Activated naive CD8-positive, alpha-beta T cell treated with anti-CD3 and anti-CD28 coated beads, Interleukin-2, amount 50 U/mL, for 24 hours (primary cell): Measurements from ENCODE around the gene ALDH16A1.

Source experiments
- ATAC-seq: fragments of 150-1000 bp; cut with Tn5 transposase; one replicate; pipeline ENCODE4 v1.10.0; 2021
- DNase-seq: peaks from one replicate; pipeline ENCODE4 v3.0.0; 2021
- H3K27ac Mint-ChIP-seq: one replicate; pipeline ENCODE4 v1.8.0; 2021; ENCODE audit warnings: mild to moderate bottlenecking, mixed read lengths
- H3K27me3 Mint-ChIP-seq: one replicate; pipeline ENCODE4 v1.8.0; 2021; ENCODE audit warnings: mixed read lengths
- H3K36me3 Mint-ChIP-seq: one replicate; pipeline ENCODE4 v1.8.0; 2021; ENCODE audit warnings: low read depth, mixed read lengths
- H3K4me1 Mint-ChIP-seq: one replicate; pipeline ENCODE4 v1.8.0; 2021; ENCODE audit warnings: mixed read lengths
- H3K4me3 Mint-ChIP-seq: one replicate; pipeline ENCODE4 v1.8.0; 2021; ENCODE audit warnings: mild to moderate bottlenecking, moderate library complexity, mixed read lengths
- H3K9me3 Mint-ChIP-seq: one replicate; pipeline ENCODE4 v1.8.0; 2021; ENCODE audit warnings: mixed read lengths

The ALDH16A1 gene

DNA sequence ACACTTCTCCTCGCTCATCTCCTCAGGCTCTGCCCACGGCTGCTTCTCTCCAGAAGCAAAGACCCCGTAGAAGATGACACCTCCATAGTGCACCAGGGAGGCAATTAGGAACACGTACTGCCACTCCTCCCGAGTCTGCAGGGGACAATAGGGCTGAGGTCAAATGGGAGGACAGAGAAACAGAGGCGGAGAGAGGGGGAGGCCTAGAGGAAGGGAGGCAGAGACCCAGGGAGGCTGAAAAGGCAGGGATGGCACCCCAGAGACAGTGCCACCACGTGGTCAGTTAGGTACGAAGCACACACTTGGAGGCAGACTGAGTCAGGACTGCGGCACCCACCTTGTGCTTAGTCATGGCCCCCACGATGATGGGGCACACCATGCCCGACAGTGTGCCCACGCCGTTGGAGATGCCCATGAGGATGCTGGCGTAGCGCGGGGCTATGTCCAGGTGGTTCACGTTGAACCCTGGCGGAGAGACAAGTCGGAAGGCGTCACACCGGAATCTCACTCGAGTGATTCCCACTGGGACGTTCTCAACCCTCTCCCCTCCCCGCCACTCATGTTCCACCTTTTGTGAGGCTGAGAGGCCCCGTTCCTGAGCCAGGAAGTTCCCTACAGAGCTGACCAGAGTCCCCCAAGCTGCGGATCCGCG, 22.2 kb upstream of the ALDH16A1 start:
- DNase-seq (no peak), ATAC-seq (no peak)
- Mint-ChIP-seq H3K4me3 (no peak overlapping the region), H3K27ac (no peak overlapping the region), H3K36me3 (no peaks in the 10 kb centered on the region), H3K4me1 (peaks cover 39% of the 10 kb centered on the region), H3K9me3 (no peaks in the 10 kb centered on the region), H3K27me3 (peaks cover 93% of the 10 kb centered on the region)

DNA sequence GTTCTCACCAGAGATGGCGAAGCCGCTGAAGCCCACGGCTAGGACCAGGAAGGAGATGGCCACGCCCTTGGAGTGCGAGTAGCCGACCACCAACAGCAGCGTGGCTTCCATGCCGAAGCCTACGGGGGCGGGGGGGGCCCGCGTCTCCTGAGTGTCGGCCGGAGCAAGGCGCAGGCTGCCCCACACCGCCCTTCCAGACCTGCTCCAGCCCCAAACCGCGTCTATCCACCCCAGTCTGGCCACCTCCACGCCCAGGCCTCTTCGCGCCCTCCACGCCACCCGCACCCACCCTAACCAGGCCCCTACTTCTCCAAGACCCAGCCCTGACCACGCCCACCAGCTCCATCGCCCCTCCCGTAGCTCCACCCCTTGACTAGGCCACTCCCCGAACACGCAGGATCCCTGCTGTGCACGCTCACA, 21.7 kb upstream of the ALDH16A1 start:
- Mint-ChIP-seq H3K36me3 (no peaks in the 10 kb centered on the region), H3K4me3 (no peak overlapping the region), H3K4me1 (peaks cover 43% of the 10 kb centered on the region), H3K9me3 (no peaks in the 10 kb centered on the region), H3K27me3 (peaks cover 93% of the 10 kb centered on the region), H3K27ac (no peak overlapping the region)
- DNase-seq (no peak), ATAC-seq (no peak)

DNA sequence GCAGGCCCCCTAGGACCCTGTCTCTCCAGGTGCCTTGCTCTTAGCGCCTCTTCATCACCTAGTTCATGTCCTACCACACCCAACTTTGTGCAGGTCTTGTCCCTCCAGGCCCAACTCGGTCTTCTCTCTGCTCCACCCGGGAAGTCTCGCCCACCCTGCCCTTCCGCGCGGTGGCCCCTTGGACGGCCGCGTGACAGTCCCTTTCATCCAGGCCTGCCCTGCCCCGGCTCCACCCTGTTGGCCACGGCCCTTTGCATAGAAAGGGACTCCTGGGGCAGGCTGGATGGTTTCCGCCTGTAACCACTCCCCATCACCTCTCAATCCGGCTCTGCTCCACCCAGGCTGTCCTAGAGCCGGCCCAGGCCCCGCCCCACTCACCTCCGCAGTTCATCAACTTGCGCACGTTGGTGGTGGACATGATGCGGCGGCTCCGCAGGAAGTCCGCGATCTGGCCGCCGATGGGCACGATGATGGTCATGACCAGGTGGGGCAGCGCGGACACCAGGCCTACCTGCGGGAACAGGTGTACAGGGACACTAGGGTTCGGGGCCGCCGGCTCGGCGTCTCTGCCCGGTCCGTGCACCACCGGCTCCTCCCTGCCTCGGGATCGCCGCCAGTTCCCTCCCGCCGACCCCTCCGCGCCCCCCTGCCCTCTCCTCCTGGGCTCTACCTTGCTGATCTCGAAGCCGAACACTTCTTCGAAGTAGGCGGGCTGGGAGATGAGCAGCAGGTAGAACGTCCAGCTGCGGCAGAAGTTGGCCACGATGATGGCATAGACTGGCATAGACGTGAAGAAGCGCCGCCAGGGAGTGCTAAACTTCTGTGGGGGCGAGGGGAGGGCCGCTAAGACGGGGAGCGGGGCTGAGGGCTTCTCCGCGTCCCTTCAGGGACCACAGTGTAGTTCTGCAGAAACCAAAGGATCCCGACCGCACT, 20.6 kb upstream of the ALDH16A1 start:
- Mint-ChIP-seq H3K4me1 (peaks cover 39% of the 10 kb centered on the region), H3K4me3 (no peak overlapping the region), H3K27me3 (peaks cover 92% of the 10 kb centered on the region), H3K27ac (no peak overlapping the region), H3K36me3 (no peaks in the 10 kb centered on the region), H3K9me3 (no peaks in the 10 kb centered on the region)
- ATAC-seq (no peak), DNase-seq (no peak)

DNA sequence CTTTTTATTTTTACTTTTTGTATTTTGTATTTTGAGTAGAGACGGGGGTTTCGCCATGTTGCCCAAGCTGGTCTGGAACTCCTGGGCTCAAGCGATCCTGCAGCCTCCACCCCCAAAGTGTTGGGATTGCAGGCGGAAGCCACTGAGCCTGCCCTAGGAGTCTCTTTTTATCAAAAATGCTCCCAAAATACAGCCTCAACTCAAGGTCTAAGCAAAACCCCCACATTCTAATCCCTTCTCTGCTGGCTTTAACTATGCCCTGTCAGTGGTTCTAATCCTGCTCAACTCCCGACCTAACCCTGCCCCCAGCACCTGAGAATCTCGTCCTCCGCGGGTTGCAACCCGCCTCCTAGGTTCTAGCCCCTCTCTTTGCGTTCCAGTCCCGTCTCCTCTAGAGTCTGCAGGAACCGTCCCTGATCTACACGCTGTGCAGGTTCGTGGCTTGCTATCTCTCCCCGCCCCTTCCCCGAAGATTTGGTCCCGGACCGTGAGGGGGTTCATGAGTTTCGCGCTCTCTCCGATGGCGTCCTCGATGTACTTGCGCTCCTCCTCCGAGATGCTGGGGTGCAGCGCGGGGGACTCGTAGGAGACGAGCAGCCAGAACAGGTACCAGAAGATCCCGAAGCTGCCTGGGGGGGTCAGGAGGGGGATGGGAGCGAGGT, 19.7 kb upstream of the ALDH16A1 start:
- no peak for ATAC-seq
- no peak overlapping the region for H3K4me3 Mint-ChIP-seq
- H3K27ac Mint-ChIP-seq = no peak overlapping the region
- DNase-seq = no peak
- peaks cover 94% of the 10 kb centered on the region for H3K27me3 Mint-ChIP-seq
- no peaks in the 10 kb centered on the region for H3K9me3 Mint-ChIP-seq
- H3K36me3 Mint-ChIP-seq = no peaks in the 10 kb centered on the region
- peaks cover 32% of the 10 kb centered on the region for H3K4me1 Mint-ChIP-seq

DNA sequence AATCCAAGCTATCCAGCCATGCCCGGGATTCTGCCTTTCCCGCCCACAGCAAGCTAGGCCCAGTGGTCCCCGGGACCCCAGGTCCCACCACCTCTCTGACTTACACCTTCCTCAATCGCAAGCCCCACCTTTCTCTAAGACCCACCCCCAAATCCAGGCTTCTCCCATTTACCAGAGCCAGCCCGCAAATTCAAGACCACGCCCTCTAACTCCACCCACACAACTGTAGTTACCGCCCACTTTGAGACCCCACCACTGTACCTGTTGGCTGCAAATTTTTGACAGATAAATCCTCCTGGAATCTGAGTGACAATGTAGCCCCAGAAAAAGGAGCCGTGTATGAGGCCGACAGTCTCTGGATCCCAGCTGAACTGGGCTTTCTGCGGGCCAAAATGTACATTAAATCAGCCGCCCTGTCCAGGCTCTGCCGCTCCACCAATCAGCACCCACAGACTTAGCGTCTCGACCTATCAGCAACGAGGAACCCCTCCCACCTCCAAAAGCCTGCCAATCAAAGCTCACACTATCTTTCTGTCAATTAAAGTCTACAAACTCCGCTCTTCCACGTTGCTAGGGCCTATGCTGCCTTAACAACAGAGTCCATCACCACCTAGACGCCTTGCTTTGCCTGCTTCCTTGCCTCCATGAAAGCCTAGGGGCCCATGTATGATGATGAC, 18.0 kb upstream of the ALDH16A1 start:
- no peak overlapping the region for H3K4me3 Mint-ChIP-seq
- peaks cover 26% of the 10 kb centered on the region for H3K4me1 Mint-ChIP-seq
- no peak overlapping the region for H3K27ac Mint-ChIP-seq
- ATAC-seq = no peak
- peaks cover 96% of the 10 kb centered on the region for H3K27me3 Mint-ChIP-seq
- no peak for DNase-seq
- H3K36me3 Mint-ChIP-seq = no peaks in the 10 kb centered on the region
- no peaks in the 10 kb centered on the region for H3K9me3 Mint-ChIP-seq

DNA sequence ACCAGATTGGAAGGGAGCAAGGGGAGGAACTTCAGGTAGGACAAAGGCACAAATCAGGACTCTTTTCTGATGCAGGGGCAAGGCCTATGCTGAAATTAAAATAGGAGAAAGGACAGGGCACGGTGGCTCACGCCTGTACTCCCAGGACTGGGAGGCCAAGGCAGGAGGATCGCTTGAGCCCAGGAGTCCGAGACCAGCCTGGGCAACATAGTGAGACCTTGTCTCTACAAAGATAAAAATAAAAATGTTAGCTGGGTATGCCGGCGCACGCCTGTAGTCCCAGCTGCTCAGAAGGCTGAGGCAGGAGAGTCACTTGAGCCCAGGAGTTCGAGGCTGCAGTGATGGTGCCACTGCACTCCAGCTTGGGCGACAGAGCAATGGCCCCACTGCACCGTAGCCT, 17.4 kb upstream of the ALDH16A1 start:
- Mint-ChIP-seq H3K36me3 (no peaks in the 10 kb centered on the region), H3K27me3 (peaks cover 97% of the 10 kb centered on the region), H3K4me1 (peaks cover 25% of the 10 kb centered on the region), H3K4me3 (no peak overlapping the region), H3K9me3 (no peaks in the 10 kb centered on the region), H3K27ac (no peak overlapping the region)
- no peak for DNase-seq
- no peak for ATAC-seq

DNA sequence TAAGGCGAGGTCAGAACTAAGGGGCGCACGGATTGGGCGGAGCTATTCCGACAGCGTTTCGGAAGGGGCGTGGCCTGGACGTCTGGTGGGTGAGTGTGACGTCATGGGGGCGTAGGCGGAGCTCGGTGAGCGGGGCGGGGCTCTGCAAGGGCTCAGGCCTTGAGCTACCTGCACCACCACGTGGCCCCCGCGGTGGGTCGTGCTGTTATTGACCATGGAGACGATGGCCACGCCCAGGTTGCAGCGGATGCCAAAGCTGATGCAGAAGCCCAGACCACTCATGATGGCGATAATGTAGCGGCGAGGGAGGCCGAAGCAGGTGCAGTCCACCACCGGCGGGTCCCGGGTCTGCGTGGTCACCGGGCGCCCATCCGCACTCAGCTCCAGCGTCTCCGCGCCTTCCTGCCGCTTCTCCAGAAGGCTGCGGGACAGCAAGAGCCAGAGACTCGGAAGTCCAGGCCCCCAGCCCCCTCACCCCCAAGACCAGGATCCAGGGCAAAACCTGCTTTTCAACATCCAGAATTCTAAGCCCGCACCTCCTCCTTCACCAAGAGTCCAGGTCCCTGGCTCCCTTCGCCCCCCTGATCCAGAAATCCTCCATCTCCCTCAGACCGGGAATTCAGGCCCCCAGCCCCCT, 16.5 kb upstream of the ALDH16A1 start:
- Mint-ChIP-seq H3K4me1 (peaks cover 26% of the 10 kb centered on the region), H3K9me3 (no peaks in the 10 kb centered on the region), H3K4me3 (no peak overlapping the region), H3K27ac (peak overlapping the region; percentile 34), H3K27me3 (peaks cover 94% of the 10 kb centered on the region), H3K36me3 (no peaks in the 10 kb centered on the region)
- no peak for ATAC-seq
- peak; percentile 80 for DNase-seq

DNA sequence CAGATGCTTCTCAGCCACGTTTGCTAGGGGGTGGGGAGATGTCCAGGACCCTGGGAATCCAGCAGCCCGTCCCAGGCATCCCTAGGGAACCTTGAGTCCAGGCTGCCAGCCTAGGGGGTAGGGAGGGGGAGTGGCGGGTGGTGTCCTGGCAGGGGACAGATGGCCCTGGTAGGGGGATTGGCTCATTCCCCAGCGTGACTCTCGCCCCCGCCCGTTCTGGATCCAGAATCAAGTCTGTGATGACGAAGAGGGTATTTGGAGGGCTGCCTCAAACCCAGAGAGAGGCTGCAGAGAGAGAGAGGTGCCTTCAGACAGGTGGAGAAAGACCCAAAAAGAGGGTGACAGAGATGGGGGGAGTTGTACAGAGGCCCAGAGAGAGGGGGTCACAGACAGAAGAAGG, 15.8 kb upstream of the ALDH16A1 start:
- Mint-ChIP-seq H3K27me3 (peaks cover 94% of the 10 kb centered on the region), H3K36me3 (no peaks in the 10 kb centered on the region), H3K9me3 (no peaks in the 10 kb centered on the region), H3K27ac (no peak overlapping the region), H3K4me3 (no peak overlapping the region), H3K4me1 (peaks cover 30% of the 10 kb centered on the region)
- no peak for DNase-seq
- no peak for ATAC-seq

DNA sequence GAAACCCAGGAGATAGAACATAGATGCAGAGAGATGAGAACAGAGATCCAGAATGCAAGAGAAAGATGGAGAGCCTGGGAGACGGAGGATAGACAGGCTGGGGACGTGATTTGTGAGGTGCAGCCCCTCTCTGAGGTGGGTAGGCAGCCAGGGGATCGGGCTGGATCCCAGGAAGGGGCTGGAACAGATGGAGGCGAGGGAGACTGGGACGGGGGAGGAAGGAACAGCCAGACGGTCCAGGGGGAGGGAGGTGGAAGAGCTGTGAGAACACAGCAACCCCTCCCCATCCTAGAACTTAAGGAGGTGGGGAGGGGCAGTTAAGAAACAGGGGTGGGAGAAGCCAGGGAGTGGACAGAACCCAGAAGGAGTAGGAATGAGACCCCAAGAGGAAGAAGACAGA, 14.8 kb upstream of the ALDH16A1 start:
- peaks cover 27% of the 10 kb centered on the region for H3K4me1 Mint-ChIP-seq
- no peak overlapping the region for H3K27ac Mint-ChIP-seq
- no peak overlapping the region for H3K4me3 Mint-ChIP-seq
- H3K36me3 Mint-ChIP-seq = no peaks in the 10 kb centered on the region
- no peaks in the 10 kb centered on the region for H3K9me3 Mint-ChIP-seq
- no peak for DNase-seq
- ATAC-seq = no peak
- H3K27me3 Mint-ChIP-seq = peaks cover 90% of the 10 kb centered on the region

DNA sequence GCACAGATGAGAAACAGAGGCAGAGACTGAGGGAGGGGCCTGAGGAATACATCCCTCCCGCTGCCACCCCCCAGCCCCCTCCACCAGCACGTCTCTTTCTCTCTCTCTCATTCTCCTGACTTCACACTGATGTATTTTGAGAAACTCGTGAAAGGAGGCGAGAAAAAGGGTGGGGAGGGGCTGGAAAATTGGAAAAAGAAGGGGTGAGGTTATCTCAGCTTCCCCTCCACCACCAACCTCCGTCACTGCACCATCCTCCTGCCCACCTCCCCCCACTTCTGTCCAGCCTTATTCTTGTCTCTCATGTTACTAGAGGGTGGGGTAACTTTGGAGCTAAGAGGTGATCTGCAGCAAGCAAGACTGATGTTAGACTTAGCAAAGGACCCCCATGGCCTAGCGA, 13.2 kb upstream of the ALDH16A1 start:
- DNase-seq (no peak), ATAC-seq (no peak)
- Mint-ChIP-seq H3K4me3 (no peak overlapping the region), H3K27me3 (peaks cover 76% of the 10 kb centered on the region), H3K27ac (no peak overlapping the region), H3K36me3 (no peaks in the 10 kb centered on the region), H3K4me1 (peaks cover 32% of the 10 kb centered on the region), H3K9me3 (no peaks in the 10 kb centered on the region)

DNA sequence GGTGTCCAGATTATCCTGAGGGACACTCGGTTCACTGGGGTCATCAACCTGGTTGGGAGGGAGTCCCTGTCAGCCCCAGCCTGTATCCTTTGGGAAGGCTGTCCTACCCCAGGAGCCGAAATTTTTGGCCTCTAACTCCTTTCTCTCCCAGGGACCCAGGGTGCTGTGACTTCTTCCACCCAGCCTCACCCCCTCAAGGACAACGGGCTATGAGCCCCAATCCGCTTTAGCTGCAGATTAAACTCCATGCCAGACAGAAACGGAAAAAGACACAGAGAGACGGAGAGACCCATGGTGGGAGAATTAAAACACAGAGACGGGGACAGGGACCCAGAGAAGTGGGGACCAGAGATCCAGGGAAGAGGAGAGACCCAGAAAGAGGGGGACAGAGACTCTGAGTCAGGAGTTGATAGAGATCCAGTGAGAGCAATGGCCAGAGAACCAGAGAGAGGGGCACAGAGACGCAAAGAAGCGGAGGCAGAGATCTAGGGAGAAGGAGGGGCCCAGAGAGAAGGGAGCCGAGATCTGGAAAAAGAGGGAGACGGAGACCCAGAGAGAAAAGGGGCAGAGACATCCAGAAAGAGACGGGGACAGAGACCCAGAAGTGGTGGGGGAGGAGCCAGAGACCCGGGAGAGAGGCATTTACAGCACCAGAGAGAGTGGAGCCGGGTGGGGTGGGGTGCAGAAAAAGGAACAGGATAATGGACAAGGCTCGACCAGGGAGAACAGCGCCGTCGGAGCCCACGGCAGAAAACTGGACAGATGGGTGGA, 12.4 kb upstream of the ALDH16A1 start:
- no peaks in the 10 kb centered on the region for H3K9me3 Mint-ChIP-seq
- peaks cover 36% of the 10 kb centered on the region for H3K4me1 Mint-ChIP-seq
- ATAC-seq (no peak), DNase-seq (no peak)
- H3K36me3 Mint-ChIP-seq = no peaks in the 10 kb centered on the region
- H3K27me3 Mint-ChIP-seq = peaks cover 68% of the 10 kb centered on the region
- H3K4me3 Mint-ChIP-seq = no peak overlapping the region
- H3K27ac Mint-ChIP-seq = no peak overlapping the region

DNA sequence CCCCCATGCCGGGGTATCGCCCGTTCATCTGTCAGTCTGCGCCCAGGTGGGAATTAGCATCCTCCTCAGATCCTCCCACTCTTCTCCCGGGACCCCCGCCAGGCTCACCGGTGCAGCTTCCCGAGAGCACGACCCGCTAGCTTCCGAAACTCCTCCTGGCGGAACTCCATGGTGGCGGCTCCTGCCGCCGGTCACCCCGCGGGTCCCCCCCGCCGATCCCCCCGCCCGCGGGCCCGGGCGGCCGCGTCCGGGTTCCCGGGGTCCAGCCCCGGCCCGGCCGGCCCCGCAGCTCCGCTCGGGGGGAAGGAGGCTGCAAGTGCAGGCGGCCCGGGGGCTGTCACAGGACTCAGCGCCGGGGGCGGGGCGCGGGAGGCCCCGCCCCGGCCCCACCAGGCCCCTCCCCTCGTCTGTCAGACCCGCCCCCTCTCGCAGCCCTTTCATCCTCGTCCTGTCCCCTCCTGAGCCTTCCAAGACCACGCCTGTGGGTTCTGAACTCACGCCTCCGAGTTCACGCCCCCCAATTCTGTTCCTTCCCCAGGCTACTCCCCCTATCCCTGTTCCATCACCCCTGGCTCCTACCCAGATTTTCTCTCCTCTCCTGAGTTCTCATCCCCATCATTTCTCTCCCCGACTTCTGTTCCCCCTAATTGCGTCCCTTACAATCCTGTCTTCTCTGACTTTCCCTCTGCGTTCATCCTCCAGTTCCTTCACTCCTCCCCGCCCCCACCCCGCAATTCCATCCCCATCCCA, 11.6 kb upstream of the ALDH16A1 start, which contains the start of gene SLC17A7:
TSS of gene SLC17A7 (minus strand) at position 318 of the 750 bp plus-strand sequence. CDS start at position 170, 148 bp downstream.
- Mint-ChIP-seq H3K4me1 (peaks cover 30% of the 10 kb centered on the region), H3K4me3 (peak within 1 kb of the TSS; percentile 76), H3K27me3 (peaks cover 60% of the 10 kb centered on the region), H3K27ac (no peak within 1 kb of the TSS), H3K36me3 (peaks cover 2% of the 10 kb centered on the region), H3K9me3 (no peaks in the 10 kb centered on the region)
- ATAC-seq (no peak), DNase-seq (peak; percentile 62)

DNA sequence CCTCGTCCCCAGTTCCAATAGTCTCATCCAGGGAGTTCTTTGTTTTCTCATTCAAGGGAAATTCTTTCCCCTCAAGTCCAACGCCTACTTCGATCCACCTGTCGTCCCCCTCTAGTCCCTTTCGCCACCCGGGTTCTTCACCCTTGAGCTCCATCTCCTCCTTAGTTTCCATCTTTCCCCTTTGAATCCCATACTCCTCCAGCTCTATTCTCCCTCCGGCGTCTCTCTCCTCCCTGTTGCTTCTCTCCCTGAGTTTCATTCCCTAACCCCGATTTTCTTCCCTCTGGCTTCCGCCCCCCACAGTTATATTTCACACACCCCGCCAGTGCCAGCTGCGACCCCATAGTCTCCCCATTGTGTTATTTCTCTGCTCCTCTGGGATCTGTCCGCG, 11.1 kb upstream of the ALDH16A1 start:
- Mint-ChIP-seq H3K27me3 (peaks cover 55% of the 10 kb centered on the region), H3K36me3 (peaks cover 7% of the 10 kb centered on the region), H3K27ac (no peak overlapping the region), H3K4me1 (peaks cover 26% of the 10 kb centered on the region), H3K9me3 (no peaks in the 10 kb centered on the region), H3K4me3 (peak overlapping the region; percentile 76)
- DNase-seq (no peak), ATAC-seq (no peak)
